Mesenchymal stem cell (in vitro differentiated cells and primary cell): Measurements from ENCODE around the gene CDKN2B.

ENCODE experiments used
- DNase-seq: peaks from one replicate; pipeline ENCODE4 v3.0.0-alpha.2; 2013
- H2AFZ ChIP-seq: one replicate; pipeline ENCODE4 v1.6.1; 2013; ENCODE audit warnings: low read depth, mild to moderate bottlenecking, control low read depth, inconsistent platforms, low read length, moderate library complexity
- H2AK5ac ChIP-seq: 2 replicates; pipeline ENCODE4 v1.6.1; 2013; ENCODE audit warnings: low read length, moderate library complexity, mild to moderate bottlenecking, inconsistent platforms; ENCODE audit not compliant: severe bottlenecking
- H2BK120ac ChIP-seq: one replicate; pipeline ENCODE4 v1.6.1; 2013; ENCODE audit warnings: low read depth, mild to moderate bottlenecking, inconsistent platforms, low read length, moderate library complexity
- H2BK12ac ChIP-seq, 2 experiments: one replicate each; pipeline ENCODE4 v1.6.1; 2013; ENCODE audit warnings: inconsistent platforms in 2 of 2, low read length in 2 of 2, mild to moderate bottlenecking in 2 of 2, moderate library complexity in 2 of 2, control low read depth in 1 of 2
- H2BK15ac ChIP-seq: one replicate; pipeline ENCODE4 v1.6.1; 2013; ENCODE audit warnings: mild to moderate bottlenecking, low read depth, inconsistent platforms; ENCODE audit not compliant: poor library complexity, severe bottlenecking
- H2BK5ac ChIP-seq: 2 replicates; pipeline ENCODE4 v1.6.1; 2013; ENCODE audit warnings: low read depth, mild to moderate bottlenecking, low read length, control low read depth, inconsistent platforms; ENCODE audit not compliant: poor library complexity, severe bottlenecking
- H3K14ac ChIP-seq, 2 experiments: one replicate each; pipeline ENCODE4 v1.6.1; 2013; ENCODE audit warnings: inconsistent platforms in 2 of 2, low read length in 2 of 2, control low read depth in 1 of 2, mild to moderate bottlenecking in 1 of 2, moderate library complexity in 1 of 2
- H3K18ac ChIP-seq, 2 experiments: one replicate each; pipeline ENCODE4 v1.6.1; 2013; ENCODE audit warnings: inconsistent platforms in 2 of 2, low read length in 2 of 2, control low read depth in 1 of 2, low read depth in 1 of 2, mild to moderate bottlenecking in 1 of 2
- H3K23ac ChIP-seq, 2 experiments: one replicate each; pipeline ENCODE4 v1.6.1; 2013; ENCODE audit warnings: inconsistent platforms in 2 of 2, low read length in 2 of 2, mild to moderate bottlenecking in 2 of 2, moderate library complexity in 2 of 2, control low read depth in 1 of 2
- H3K27ac ChIP-seq: 2 replicates; pipeline ENCODE4 v1.5.1; 2013; ENCODE audit warnings: mild to moderate bottlenecking, moderate library complexity, low read length, control low read depth, inconsistent platforms; ENCODE audit not compliant: poor library complexity, severe bottlenecking
- H3K27me3 ChIP-seq, 2 experiments: 2 replicates each; pipeline versions ENCODE4 v1.6.1 to v1.7.0; 2013; ENCODE audit warnings: low read length in 2 of 2, mild to moderate bottlenecking in 2 of 2, moderate library complexity in 2 of 2, control low read depth in 1 of 2, inconsistent platforms in 1 of 2; ENCODE audit not compliant: control insufficient read depth in 1 of 2, insufficient read depth in 1 of 2
- H3K36me3 ChIP-seq, 2 experiments: 2 replicates each; pipeline versions ENCODE4 v1.6.1 to v1.7.0; 2013; ENCODE audit warnings: low read length in 2 of 2, control low read depth in 1 of 2, inconsistent platforms in 1 of 2, low read depth in 1 of 2, mild to moderate bottlenecking in 1 of 2; ENCODE audit not compliant: insufficient read depth in 2 of 2, control insufficient read depth in 1 of 2
- H3K4ac ChIP-seq, 2 experiments: one replicate each; pipeline ENCODE4 v1.6.1; 2013; ENCODE audit warnings: inconsistent platforms in 2 of 2, low read length in 2 of 2, mild to moderate bottlenecking in 2 of 2, moderate library complexity in 2 of 2, control low read depth in 1 of 2, low read depth in 1 of 2
- H3K4me1 ChIP-seq: 2 replicates; pipeline ENCODE4 v1.6.1; 2013; ENCODE audit warnings: low read depth, low read length, control low read depth; ENCODE audit not compliant: control insufficient read depth, insufficient read depth
- H3K4me2 ChIP-seq: 2 replicates; pipeline ENCODE4 v1.6.1; 2013; ENCODE audit warnings: low read length, mild to moderate bottlenecking, inconsistent platforms; ENCODE audit not compliant: poor library complexity, severe bottlenecking
- H3K4me3 ChIP-seq, 2 experiments: 2 replicates each; pipeline versions ENCODE4 v1.5.1 to v1.7.0; 2013; ENCODE audit warnings: low read length in 2 of 2, mild to moderate bottlenecking in 2 of 2, control low read depth in 1 of 2, low read depth in 1 of 2; ENCODE audit not compliant: insufficient read depth in 1 of 2
- H3K79me1 ChIP-seq: replicated peaks from 2 replicates; pipeline ENCODE4 v1.6.1; 2013; ENCODE audit warnings: mild to moderate bottlenecking, control low read depth, low read length, inconsistent platforms; ENCODE audit not compliant: poor library complexity, severe bottlenecking
- H3K9ac ChIP-seq: 2 replicates; pipeline ENCODE4 v1.7.0; 2013; ENCODE audit warnings: mild to moderate bottlenecking, low read length, moderate library complexity
- H3K9me3 ChIP-seq: 2 replicates; pipeline ENCODE4 v1.7.0; 2013; ENCODE audit warnings: mild to moderate bottlenecking, low read length; ENCODE audit not compliant: control insufficient read depth
- H4K8ac ChIP-seq: one replicate; pipeline ENCODE4 v1.6.1; 2013; ENCODE audit warnings: inconsistent platforms, mild to moderate bottlenecking, low read length, moderate library complexity
- H4K91ac ChIP-seq: one replicate; pipeline ENCODE4 v1.6.1; 2013; ENCODE audit warnings: mild to moderate bottlenecking, low read length, inconsistent platforms
- WGBS: methylation state at CpG from one replicate; pipeline ENCODE4 v1.1.7; 2013; ENCODE audit warnings: mixed read lengths; 5-methylcytosine and 5-hydroxymethylcytosine counted together

CDKN2B gene

GRCh38 chr9:22045423-22045822, 36.3 kb upstream of the CDKN2B start:
- Histone ChIP-seq H4K8ac (no peak overlapping the region), H3K27me3 (no peaks in the 10 kb centered on the region), H2BK15ac (no peak overlapping the region), H4K91ac (no peak overlapping the region), H3K4me1 (no peaks in the 10 kb centered on the region), H2BK120ac (no peak overlapping the region), H2AFZ (no peak overlapping the region), H3K4me3 (no peak overlapping the region), H2AK5ac (no peak overlapping the region), H3K14ac (no peak overlapping the region), H3K4me2 (no peak overlapping the region), H3K18ac (no peak overlapping the region), H3K23ac (no peak overlapping the region), H3K4ac (no peak overlapping the region), H2BK5ac (no peak overlapping the region), H3K9me3 (no peaks in the 10 kb centered on the region), H2BK12ac (no peak overlapping the region), H3K36me3 (no peaks in the 10 kb centered on the region), H3K27ac (no peak overlapping the region), H3K9ac (no peak overlapping the region), H3K79me1 (no peaks in the 10 kb centered on the region)
- no peak for DNase-seq

GRCh38 chr9:22044583-22044982, 35.5 kb upstream of the CDKN2B start:
- H3K36me3 ChIP-seq, result no peaks in the 10 kb centered on the region
- no peak overlapping the region for H2BK15ac ChIP-seq
- no peaks in the 10 kb centered on the region for H3K9me3 ChIP-seq
- H3K79me1 ChIP-seq, result no peaks in the 10 kb centered on the region
- H2AFZ ChIP-seq, result no peak overlapping the region
- no peak overlapping the region for H3K9ac ChIP-seq
- no peak overlapping the region for H3K4me2 ChIP-seq
- H3K27ac ChIP-seq, result no peak overlapping the region
- no peak overlapping the region for H3K18ac ChIP-seq
- DNase-seq, result peak; percentile 55
- no peaks in the 10 kb centered on the region for H3K4me1 ChIP-seq
- H3K27me3 ChIP-seq, result no peaks in the 10 kb centered on the region
- H3K4ac ChIP-seq, result no peak overlapping the region
- no peak overlapping the region for H2AK5ac ChIP-seq
- H3K14ac ChIP-seq, result no peak overlapping the region
- H4K8ac ChIP-seq, result no peak overlapping the region
- no peak overlapping the region for H2BK120ac ChIP-seq
- H3K4me3 ChIP-seq, result no peak overlapping the region
- H2BK5ac ChIP-seq, result no peak overlapping the region
- no peak overlapping the region for H4K91ac ChIP-seq
- H3K23ac ChIP-seq, result no peak overlapping the region
- no peak overlapping the region for H2BK12ac ChIP-seq

- no CpG with 5 or more reads among the region's 3 CpGs for WGBS
- no peak overlapping the region for H4K8ac ChIP-seq
Observed at GRCh38 chr9:22043928-22044327, 34.8 kb upstream of the CDKN2B start.

GRCh38 chr9:22041775-22042174, 32.7 kb upstream of the CDKN2B start:
- Histone ChIP-seq H2BK12ac (peak overlapping the region; percentile 29 to 92), H4K91ac (no peak overlapping the region), H4K8ac (no peak overlapping the region), H3K9me3 (no peaks in the 10 kb centered on the region), H3K4me2 (no peak overlapping the region), H2BK5ac (no peak overlapping the region), H3K23ac (no peak overlapping the region), H3K18ac (no peak overlapping the region), H2AFZ (no peak overlapping the region), H3K4ac (no peak overlapping the region), H2BK120ac (no peak overlapping the region), H3K4me3 (no peak overlapping the region), H2AK5ac (no peak overlapping the region), H3K36me3 (no peaks in the 10 kb centered on the region), H3K4me1 (no peaks in the 10 kb centered on the region), H3K9ac (peak overlapping the region; percentile 53), H3K14ac (no peak overlapping the region), H3K27ac (no peak overlapping the region), H3K79me1 (no peaks in the 10 kb centered on the region), H3K27me3 (no peaks in the 10 kb centered on the region), H2BK15ac (no peak overlapping the region)
- WGBS, result 86% methylated on average over 1 of the region's 1 CpG
- DNase-seq, result no peak

More at GRCh38 chr9:22043928-22044327, 34.8 kb upstream of the CDKN2B start:
- H3K9ac ChIP-seq, result no peak overlapping the region
- no peak overlapping the region for H3K14ac ChIP-seq
- H2BK5ac ChIP-seq, result no peak overlapping the region
- H2BK120ac ChIP-seq, result no peak overlapping the region
- H4K91ac ChIP-seq, result no peak overlapping the region
- no peaks in the 10 kb centered on the region for H3K4me1 ChIP-seq
- H3K4ac ChIP-seq, result no peak overlapping the region
- H3K79me1 ChIP-seq, result no peaks in the 10 kb centered on the region
- H3K36me3 ChIP-seq, result no peaks in the 10 kb centered on the region
- H2AFZ ChIP-seq, result no peak overlapping the region
- H3K18ac ChIP-seq, result no peak overlapping the region
- no peak for DNase-seq
- H3K4me3 ChIP-seq, result no peak overlapping the region
- no peak overlapping the region for H2BK12ac ChIP-seq
- no peak overlapping the region for H2AK5ac ChIP-seq
- H3K4me2 ChIP-seq, result no peak overlapping the region
- H3K23ac ChIP-seq, result no peak overlapping the region
- H3K9me3 ChIP-seq, result no peaks in the 10 kb centered on the region
- no peak overlapping the region for H3K27ac ChIP-seq
- H2BK15ac ChIP-seq, result no peak overlapping the region
- no peaks in the 10 kb centered on the region for H3K27me3 ChIP-seq
